GM11168 (cell line): ENCODE measurements around the gene EXOC3L2.

Experiments
- in situ Hi-C: fragments of 300-500 bp; cut with MboI; formaldehyde crosslinking; loops from one replicate; pipeline ENCODE4 v1.12.0; 2022; ENCODE audit warnings: low sequenced_read_pairs; ENCODE audit not compliant: unreplicated experiment

EXOC3L2 gene

DNA sequence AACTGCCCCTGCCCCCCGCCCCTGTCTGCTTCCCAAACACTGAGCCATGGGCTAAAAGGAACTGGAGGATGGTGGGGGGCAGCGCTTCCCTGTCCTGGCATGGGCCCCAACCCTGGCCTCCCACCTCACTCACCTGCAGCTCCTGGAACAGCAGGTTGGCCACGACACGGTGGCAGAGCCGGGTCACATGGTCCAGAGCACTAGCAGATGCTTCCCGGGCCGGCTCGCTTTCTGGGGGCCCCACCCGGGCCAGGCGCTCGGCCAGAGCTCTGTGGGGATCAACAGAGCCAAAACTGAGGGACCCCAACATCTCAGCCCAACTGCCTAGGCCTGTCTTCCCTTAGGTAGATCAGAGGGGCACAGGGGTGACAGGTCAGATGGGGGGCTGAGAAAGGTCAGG, 20.6 kb downstream of the EXOC3L2 start:
- in situ Hi-C loops = no loop called here

DNA sequence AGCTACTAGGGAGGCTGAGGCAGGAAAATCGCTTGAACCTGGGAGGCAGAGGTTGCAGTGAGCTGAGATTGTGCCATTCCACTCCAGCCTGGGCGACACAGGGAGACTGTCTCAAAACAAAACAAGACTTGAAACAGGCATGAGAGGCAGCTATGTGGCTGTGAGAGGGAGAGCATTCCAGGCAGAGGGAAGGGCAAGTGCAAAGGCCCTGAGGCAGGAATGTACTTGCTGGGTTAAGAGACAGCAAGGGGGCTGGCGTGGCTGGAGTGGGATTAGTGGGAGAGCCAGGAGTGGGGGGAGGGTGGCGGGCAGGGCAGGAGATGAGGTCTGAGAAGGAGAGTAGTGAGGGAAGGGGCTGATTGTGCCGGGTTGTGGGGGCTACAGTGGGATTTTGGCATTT, 21.3 kb downstream of the EXOC3L2 start:
- in situ Hi-C loops = no loop called here

DNA sequence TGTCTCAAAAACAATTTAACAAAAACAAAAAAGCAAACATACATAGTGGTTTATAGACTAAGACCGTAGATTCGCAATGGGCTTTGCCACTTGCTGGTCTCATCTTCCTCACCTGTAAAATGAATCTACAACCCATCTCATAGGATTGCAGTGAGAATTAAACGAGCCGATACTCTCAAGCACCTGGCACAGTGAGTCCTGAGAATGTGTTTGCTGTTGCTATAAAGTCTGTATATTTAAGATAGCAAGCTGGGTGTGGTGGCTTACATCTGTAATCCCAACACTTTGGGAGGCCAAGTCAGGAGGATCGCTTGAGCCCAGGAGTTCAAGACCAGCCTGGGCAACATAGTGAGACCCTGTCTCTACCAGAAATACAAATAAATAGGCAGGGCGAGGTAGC, 22.5 kb downstream of the EXOC3L2 start:
- in situ Hi-C loops = no loop called here

DNA sequence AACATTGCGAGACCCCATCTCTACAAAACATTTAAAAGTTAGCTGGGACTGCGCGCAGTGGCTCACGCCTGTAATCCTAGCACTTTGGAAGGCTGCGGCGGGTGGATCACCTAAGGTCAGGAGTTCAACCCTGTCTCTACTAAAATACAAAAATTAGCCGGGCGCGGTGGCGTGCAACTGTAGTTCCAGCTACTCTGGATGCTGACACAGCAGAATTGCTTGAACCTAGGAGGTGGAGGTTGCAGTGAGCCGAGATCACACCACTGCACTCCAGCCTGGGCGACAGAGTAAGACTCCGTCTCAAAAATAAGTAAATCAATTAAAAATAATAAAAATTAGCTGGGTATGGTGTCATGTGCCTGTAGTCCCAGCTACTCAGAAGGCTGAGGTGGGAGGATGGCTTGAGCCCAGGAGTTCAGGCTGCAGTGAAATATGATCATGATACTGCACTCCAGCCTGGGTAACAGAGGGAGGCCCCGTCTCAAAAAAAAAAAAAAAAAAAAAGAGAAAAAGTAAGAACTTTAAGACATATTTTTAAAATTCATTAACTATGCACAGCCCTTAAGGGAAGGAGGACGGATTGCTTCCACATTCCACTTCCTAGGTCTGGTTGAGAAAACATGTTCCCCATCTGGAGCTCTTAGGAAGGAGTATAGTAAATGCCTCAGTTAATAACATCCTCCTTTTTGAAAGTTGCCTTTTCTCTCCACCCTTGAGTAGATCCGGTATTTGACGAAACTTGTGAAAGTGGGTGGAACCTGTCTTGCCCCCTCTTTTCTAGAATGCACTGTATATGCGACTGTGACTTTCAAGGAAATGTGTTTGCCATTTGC, 26.1 kb downstream of the EXOC3L2 start:
- in situ Hi-C loops = no loop called here

DNA sequence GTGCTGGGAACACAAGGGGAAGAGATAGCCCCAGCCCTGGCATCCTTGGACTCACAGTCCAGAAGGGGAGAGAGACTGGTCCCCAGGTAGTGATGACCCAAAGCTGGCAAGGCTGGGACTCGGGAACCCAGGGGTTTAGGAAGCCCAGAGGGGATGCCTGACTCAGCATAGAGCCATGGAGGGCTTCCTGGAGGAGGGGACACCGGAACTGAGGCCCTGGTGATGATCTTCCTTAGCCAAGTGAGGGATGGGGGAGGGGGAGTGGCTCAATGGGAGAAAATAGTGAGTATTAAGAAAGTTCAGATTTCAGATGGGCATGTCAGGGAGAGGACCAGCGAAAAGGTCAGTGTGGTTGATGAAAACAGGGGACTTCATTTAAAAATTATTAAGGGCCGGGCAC, 26.8 kb downstream of the EXOC3L2 start:
- in situ Hi-C loops = no loop called here

DNA sequence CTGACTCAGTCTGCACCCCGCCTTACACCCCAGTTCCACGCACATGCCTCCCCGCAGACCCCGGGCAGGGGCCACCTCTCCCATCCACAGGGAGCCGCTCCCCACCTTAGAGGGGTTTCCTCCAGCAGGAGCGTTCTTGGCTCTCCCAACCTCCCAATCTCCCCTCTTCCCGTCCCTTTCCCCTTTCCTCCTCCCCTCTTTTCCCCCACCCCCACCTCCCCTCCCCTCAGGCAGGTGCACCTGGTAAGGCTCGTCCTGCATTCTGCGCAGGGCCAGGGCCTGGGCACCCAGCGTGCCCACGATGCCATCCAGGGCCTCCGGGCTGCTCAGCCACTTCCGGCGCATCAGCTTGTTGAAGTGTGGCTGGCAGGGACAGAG, 27.3 kb downstream of the EXOC3L2 start:
- in situ Hi-C loops = no loop called here

DNA sequence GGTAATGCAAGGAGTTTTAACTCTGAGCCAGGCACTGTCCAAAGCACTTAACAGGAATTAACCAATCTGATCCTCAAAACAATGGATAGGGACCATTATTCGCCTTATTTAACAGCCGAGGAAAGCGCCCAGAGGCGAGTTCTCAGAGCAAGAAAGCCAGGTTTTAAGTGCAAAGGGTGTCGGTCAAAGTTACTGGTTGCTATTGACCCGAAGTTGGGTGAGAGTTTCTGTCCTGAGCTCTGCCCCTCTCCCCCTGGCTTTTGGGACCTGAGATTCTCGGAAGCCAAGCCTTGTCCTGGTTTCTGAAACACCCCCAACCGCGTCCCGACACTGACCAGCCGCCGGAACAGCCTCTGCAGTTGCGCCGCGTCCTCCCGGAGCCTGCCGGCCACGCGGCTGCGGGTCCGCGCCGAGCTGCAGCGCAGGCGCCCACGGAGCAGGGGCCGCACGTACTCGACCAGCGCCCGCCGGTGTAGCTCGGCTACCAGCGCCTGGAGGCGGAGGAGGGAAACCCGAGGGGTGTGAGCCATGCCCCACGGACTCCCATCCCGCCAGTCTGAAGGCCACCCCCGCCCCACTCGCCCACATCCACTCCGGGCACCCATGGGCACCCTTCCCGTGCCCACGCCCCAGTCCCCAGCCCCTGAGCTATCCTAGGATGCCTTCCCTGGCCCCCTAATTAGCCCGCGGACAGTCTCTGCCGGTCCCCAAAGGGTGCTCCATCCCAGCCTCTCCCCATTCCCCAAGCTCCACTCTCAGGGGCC, 27.8 kb downstream of the EXOC3L2 start:
- in situ Hi-C loops = no loop called here

DNA sequence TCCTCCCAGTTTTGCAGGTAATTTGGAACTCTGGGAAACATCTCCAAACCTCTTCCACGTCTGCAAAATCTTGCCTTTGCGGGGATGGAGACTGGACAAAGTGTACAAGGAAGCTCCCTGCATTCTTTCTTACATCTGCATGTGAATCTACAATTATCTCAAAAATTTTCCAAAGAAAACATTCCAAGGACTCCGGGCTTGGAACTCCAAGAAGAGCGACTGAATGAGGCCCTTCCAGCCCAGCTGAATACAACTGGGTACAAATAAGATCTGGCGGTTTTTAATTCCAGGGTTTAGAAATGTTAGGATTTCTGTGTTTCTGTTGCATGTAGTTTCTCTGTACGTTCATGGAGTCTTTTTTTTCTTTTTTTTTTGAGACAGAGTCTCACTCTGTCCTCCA, 28.5 kb downstream of the EXOC3L2 start:
- in situ Hi-C loops = no loop called here

DNA sequence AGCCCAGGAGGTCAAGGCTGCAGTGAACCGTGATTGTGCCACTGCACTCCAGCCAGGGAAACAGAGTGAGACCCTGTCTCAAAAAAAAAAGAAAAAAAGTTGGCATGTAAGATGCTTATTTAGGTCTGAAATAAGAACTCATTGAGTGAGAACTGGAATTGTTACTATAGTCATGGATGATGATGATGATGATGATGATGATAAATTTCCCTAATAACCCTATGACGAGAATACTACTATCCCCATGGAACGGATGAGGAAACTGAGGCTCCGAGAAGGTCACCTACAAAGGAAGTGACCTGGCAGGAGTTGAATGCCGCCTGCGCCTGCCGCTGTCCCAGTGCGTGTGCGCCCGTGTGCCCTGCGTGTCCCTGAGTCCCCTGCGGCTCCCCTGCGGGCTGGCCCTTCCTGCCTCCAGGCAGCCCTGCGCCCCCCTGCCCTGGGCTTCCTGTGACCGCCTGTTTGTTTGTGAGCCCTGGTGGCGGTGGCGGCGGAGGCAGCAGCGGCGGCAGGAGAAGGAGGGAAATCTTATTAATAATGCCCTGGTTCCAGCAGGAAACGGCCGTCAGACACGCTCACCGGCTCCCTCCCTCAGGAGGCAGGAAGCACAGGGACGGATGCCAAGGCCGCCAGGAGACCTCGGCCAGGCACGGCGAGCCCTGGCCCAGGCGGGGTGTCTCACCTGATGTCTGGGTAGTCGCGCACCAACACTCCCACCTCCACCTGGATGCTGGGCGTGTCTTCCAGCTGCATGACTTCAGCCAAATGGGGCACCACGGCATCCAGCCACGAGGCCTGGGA, 29.6 kb downstream of the EXOC3L2 start:
- in situ Hi-C loops = no loop called here

DNA sequence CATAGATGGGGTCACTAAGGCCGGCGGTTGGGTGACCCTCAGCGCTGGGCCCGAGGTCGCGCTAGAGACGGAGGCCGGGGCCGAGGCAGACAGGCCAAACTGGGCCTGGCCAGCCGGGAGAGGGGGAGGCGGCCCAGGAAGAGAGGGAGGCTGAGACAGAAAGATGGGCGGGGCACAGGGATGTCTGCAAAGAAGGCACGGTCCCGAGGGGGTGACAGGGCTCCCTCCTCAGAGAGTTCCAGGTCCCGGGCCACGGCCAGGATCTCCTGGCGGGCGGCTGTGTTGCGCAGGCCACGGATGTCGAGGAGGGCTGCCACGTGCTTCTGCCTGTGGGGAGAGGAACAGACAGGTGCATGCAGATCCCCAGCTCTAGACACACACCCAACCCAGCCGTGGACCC, 32.2 kb downstream of the EXOC3L2 start:
- in situ Hi-C loops = no loop called here

DNA sequence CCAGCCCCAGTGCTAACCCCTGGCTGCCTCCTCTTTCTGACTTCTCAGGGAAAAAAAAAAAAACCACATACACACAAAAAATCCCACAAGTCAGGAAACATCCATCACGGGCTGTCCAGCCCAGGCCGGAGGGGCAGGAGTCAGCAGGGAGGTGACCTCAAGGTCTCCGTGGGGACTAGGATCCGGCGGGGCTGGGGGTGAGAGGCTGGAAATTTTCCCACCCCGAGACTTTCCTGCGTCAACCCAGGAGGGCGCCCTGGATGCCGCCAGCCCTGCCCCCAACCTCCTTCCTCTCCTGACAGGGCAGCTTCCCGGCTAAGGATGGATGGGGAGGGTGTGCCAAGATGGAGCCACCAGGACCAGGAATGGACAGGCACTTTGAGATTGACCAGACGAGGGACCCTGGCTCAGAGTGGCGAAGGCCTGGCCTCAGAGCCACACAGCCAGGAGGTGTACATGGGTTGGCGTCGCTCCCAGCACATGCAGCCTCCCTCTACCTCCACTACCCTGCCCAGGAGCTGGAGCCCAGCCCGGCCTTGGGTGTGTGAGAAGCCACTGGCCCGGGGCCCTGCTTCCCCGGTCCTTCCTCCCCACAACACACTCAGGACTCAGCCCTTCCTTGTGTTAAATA, 33.3 kb downstream of the EXOC3L2 start:
- in situ Hi-C loops = no loop called here

DNA sequence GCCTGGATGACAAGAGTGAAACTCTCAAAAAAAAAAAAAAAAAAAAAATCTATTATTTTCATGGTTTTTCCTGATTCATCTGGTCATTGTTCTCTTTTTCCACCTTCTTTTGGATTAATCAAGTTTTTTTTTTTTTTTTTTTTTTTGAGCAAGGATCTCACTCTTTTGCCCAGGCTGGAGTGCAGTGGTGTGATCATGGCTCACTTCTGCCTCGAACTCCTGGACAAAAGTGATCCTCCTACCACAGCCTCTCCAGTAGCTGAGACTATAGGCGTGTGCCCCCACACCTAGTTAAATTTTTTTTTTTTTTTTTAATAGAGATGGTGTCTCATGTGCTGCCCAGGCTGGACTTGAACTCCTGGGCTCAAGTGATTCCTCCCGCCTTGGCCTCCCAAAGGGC, 38.9 kb downstream of the EXOC3L2 start:
- in situ Hi-C loops = no loop called here

DNA sequence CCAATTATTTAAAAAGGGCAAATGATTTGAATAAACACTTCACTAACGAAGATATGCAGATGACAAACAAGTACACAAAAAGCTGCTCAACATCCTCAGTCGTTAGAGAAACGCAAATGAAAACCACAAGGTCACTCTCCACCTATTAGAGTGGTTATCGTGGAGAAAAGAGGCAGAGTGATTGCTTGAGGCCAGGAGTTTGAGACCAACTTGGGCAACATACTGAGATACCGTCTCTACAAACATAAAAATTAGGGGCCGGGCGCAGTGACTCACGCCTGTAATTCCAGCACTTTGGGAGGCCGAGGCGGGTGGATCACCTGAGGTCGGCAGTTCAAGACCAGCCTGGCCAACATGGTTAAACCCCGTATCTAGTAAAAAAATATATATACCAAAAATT, 39.4 kb downstream of the EXOC3L2 start:
- in situ Hi-C loops = no loop called here

DNA sequence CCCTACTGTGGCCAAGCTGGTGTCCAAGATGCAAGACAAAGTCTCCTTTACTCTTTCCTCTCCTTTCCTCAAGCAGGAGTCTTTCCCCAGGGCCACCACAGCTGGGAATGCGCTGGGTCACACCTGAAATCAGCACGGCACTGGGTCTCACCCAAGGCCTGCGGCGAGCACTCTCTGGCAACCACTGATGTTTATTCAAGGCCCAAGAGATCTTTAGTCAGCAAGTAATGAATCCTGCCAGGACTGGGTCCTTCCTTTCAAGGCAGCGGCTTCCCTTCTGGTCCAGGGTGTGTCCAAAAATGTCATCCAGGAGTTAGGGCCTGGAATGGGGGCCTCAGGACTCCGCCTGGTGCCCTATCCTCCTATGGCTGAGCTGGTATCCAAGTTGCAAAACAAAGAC, 42.6 kb downstream of the EXOC3L2 start:
- in situ Hi-C loops = no loop called here

DNA sequence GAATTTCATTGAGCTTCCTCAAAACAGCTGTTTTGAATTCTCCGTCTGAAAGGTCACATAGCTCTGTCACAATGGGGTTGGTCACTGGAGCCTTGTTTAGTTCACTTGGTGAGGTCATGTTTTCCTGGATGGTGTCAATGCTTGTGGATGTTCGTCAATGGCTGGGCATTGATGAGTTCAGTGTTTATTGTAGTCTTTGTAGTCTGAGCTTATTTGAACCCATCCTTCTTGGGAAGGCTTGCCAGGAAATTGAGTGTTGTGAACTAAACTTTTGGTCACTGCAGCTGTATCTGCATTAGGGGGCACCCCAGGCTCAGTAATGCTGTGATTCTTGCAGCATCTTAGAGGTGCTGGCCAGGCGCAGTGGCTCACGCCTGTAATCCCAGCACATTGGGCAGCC, 44.6 kb downstream of the EXOC3L2 start:
- in situ Hi-C loops = no loop called here

DNA sequence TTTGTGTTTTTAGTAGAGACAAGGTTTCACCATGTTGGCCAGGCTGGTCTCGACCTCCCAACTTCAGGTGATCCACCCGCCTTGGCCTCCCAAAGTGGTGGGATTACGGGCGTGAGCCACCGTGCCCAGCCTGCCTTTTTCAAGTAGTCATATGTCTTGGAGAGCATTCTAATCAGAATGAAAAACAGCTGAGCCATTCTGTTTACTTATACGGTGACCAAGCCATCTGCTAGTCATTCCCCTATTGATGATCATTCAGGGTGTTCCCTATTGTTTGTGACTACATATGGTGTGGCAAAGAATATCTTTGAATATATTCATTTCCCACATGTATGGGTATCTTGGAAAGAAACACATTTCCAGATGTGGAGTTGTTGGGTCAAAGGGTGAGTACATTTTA, 49.4 kb downstream of the EXOC3L2 start:
- in situ Hi-C loops = no loop called here

DNA sequence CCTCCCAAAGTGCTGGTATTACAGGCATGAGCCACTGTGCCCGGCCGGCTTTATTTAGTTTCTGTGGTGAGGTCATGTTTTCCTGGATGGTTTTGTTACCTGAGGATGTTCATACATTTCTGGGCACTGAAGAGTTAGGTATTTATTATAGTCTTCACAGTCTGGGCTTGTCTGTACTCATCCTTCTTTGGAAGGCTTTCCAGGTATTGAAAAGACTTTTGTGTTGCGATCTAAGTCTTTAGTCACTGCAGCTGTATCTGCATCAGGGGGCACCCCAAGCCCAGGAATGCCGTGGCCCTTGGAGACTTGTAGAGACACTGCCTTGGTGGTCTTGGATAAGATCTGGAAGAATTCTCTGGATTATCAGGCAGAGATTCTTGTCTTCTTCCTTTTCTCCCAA, 53.8 kb downstream of the EXOC3L2 start:
- in situ Hi-C loops = no loop called here

DNA sequence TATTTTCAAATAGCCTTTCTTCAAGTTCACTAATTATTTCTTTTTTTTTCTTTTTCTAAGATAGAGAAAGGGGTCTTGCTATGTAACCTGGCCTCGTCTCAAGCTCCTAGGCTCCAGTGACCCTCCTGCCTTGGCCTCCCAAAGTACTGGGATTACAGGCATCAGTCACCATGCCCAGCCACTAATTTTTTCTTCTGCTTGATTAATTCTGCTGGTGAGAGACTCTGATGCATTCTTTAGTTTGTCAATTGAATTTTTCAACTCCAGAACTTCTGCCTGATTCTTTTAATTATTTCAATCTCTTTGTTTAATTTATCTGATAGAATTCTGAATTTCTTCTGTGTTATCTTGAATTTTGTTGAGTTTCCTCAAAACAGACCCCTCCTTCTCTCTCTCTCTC, 55.2 kb downstream of the EXOC3L2 start:
- in situ Hi-C loops = no loop called here

DNA sequence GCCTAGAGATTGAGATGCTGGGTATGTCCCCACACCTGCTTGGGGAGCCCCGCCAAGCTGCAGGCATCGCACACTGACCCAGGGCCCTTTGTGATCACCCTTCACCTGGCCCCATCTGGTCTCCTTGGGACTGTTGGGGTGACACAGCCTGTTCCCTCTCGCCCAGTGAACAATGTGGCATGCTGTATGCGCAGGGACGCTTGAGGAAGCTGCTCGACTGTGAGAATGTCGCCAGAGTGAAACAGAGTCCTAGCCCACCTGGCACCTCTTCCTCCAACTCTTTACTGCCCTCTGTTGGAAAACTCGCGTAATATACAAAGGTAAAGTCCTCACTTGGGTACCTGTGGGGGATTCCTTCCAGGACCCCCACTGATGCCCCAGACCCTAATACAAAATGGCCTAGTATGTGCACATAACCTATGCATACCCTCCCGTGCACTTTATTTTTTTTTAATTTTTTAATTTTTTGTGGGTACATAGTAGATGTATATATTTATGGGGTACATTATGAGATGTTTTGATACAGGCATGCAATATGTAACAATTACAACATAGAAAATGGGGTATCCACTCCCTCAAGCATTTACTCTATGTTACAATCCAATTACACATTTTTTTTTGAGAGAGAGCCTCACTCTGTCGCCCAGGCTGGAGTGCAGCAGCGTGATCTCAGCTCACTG, 57.6 kb downstream of the EXOC3L2 start:
- in situ Hi-C loops = no loop called here
